ENCODE results near the gene ADK.

The ADK gene

GRCh38 chr10:74748468-74749031 is 597.5 kb downstream of the ADK start:
- DNase-seq (ENCODE audit: low read depth): no peak

- DNase-seq (ENCODE audit: low read depth): no peak
Observed at GRCh38 chr10:74750848-74751274, 599.8 kb downstream of the ADK start.

GRCh38 chr10:74752371-74753040 is 601.5 kb downstream of the ADK start:
- no peak for DNase-seq (ENCODE audit: low read depth)

- no peak for DNase-seq (ENCODE audit: low read depth)
Observed at GRCh38 chr10:74753442-74754211, 602.6 kb downstream of the ADK start.

GRCh38 chr10:74754381-74754821 is 603.4 kb downstream of the ADK start:
- no peak for DNase-seq (ENCODE audit: low read depth)

- DNase-seq (ENCODE audit: low read depth): no peak
Observed at GRCh38 chr10:74755273-74755672, 604.3 kb downstream of the ADK start.
